Endothelial cell of umbilical vein (primary cell): ENCODE measurements around the gene ADSS1. TPM values are rescaled to one million over a fixed set of nuclear protein-coding genes. Genes with fewer than 3 reads are reported as not detected.

ENCODE experiments used
- BruUV-seq: library from RNA; stranded (reverse); fragments of 400-500 nt; replicated peaks from 2 replicates; lab custom pipeline; 2021; lab: Mats Ljungman, UMichigan
- CTCF ChIA-PET: fragments of 300-600, 350-600 bp; sonication (Branson Sonifier 250); formaldehyde crosslinking; loops from one replicate; lab custom pipeline; 2021; ENCODE audit warnings: antibody characterized with exemption, inconsistent platforms; lab: Charles Lee
- POLR2A ChIA-PET: fragments of 300-600, 350-600 bp; sonication (Branson Sonifier 250); formaldehyde crosslinking; loops from one replicate; lab custom pipeline; 2021; ENCODE audit warnings: antibody characterized with exemption, inconsistent platforms; lab: Charles Lee
- DNase-seq: peaks from one replicate; pipeline ENCODE4 v3.0.0-alpha.2; 2011; ENCODE audit warnings: low read depth, low spot score
- FAIRE-seq: peaks from 2 replicates; lab custom pipeline; 2011; peaks lifted over from hg19 to GRCh38; lab: Jason Lieb, UNC
- H2AFZ ChIP-seq: 2 replicates; pipeline ENCODE4 v1.6.0; 2012; ENCODE audit warnings: low read depth, low read length, control low read depth, inconsistent platforms
- H3K27ac ChIP-seq: 2 replicates; pipeline ENCODE4 v1.5.1; 2011; ENCODE audit warnings: low read depth, mild to moderate bottlenecking, control low read depth, low read length, moderate library complexity; ENCODE audit not compliant: insufficient read depth
- H3K27me3 ChIP-seq, 2 experiments: 2 replicates each; pipeline versions ENCODE4 v1.6.0 to v1.6.1; 2011; ENCODE audit warnings: low read length in 2 of 2, mixed read lengths in 1 of 2; ENCODE audit not compliant: control insufficient read depth in 2 of 2, insufficient read depth in 2 of 2
- H3K36me3 ChIP-seq, 2 experiments: 2 replicates in 1 of 2; 3 replicates in 1 of 2; pipeline ENCODE4 v1.5.1; 2011; ENCODE audit warnings: low read length in 2 of 2, mild to moderate bottlenecking in 1 of 2, moderate library complexity in 1 of 2; ENCODE audit not compliant: control insufficient read depth in 2 of 2, insufficient read depth in 2 of 2; ENCODE audit errors: extremely low read depth in 1 of 2
- H3K4me1 ChIP-seq: 3 replicates; pipeline ENCODE4 v1.5.1; 2011; ENCODE audit warnings: mild to moderate bottlenecking, low read length; ENCODE audit not compliant: control insufficient read depth, insufficient read depth; ENCODE audit errors: extremely low read depth
- H3K4me2 ChIP-seq: 2 replicates; pipeline ENCODE4 v1.6.1; 2011; ENCODE audit warnings: low read length, control low read depth, mixed read lengths; ENCODE audit not compliant: insufficient read depth
- H3K4me3 ChIP-seq, 3 experiments: fragments of 200-600 bp in 1 of 3; sonication (generic), shearing (Covaris generic) in 1 of 3; replicated peaks in 1 of 3; 2 replicates each; pipeline ENCODE4 v1.5.1; 2011 to 2016; ENCODE audit warnings: control low read depth in 3 of 3, low read length in 3 of 3, mild to moderate bottlenecking in 2 of 3, inconsistent platforms in 1 of 3, low read depth in 1 of 3, moderate library complexity in 1 of 3; ENCODE audit not compliant: insufficient read depth in 1 of 3
- H3K79me2 ChIP-seq: 2 replicates; pipeline ENCODE4 v1.6.0; 2012; ENCODE audit warnings: low read length, inconsistent platforms; ENCODE audit not compliant: control insufficient read depth, insufficient read depth
- H3K9ac ChIP-seq: replicated peaks from 2 replicates; pipeline ENCODE3; 2011; ENCODE audit warnings: low read length, control low read depth; ENCODE audit not compliant: insufficient read depth; ENCODE audit errors: extremely low read depth
- H3K9me1 ChIP-seq: replicated peaks from 3 replicates; pipeline ENCODE4 v1.6.0; 2011; ENCODE audit warnings: mild to moderate bottlenecking, low read length; ENCODE audit not compliant: control insufficient read depth, insufficient read depth; ENCODE audit errors: extremely low read depth
- H3K9me3 ChIP-seq: replicated peaks from 2 replicates; pipeline ENCODE4 v1.5.1; 2012; ENCODE audit warnings: low read length, inconsistent platforms; ENCODE audit not compliant: control insufficient read depth, insufficient read depth
- H4K20me1 ChIP-seq: replicated peaks from 2 replicates; pipeline ENCODE3; 2011; ENCODE audit warnings: mild to moderate bottlenecking, low read length; ENCODE audit not compliant: control insufficient read depth, insufficient read depth; ENCODE audit errors: extremely low read depth
- EZH2 ChIP-seq: IDR thresholded peaks from 2 replicates; pipeline ENCODE4 v1.6.1; 2012; ENCODE audit warnings: borderline replicate concordance, low read depth, mild to moderate bottlenecking, moderate library complexity, low read length, inconsistent platforms; ENCODE audit not compliant: severe bottlenecking
- FOS ChIP-seq: IDR thresholded peaks from 2 replicates; pipeline ENCODE4 v1.6.1; 2011; ENCODE audit warnings: mild to moderate bottlenecking, low read length, moderate library complexity, borderline replicate concordance; ENCODE audit not compliant: insufficient read depth
- GATA2 ChIP-seq: IDR thresholded peaks from 2 replicates; pipeline ENCODE4 v1.7.0; 2011; ENCODE audit warnings: low read depth, mild to moderate bottlenecking, moderate library complexity, mixed read lengths, low read length; ENCODE audit not compliant: insufficient read length, insufficient read depth
- JUN ChIP-seq: IDR thresholded peaks from 2 replicates; pipeline ENCODE4 v1.6.1; 2011; ENCODE audit warnings: borderline replicate concordance, low read depth; ENCODE audit not compliant: insufficient read length, insufficient read depth
- MYC ChIP-seq: IDR thresholded peaks from one replicate; pipeline ENCODE4 v1.6.1; 2011; ENCODE audit warnings: mild to moderate bottlenecking, low read depth, low read length
- POLR2A ChIP-seq: IDR thresholded peaks from 2 replicates; pipeline ENCODE4 v1.6.1; 2012; ENCODE audit warnings: low read depth, mild to moderate bottlenecking, control low read depth, low read length
- POLR2AphosphoS5 ChIP-seq: IDR thresholded peaks from 2 replicates; pipeline ENCODE4 v1.6.1; 2012; ENCODE audit warnings: low read depth, mild to moderate bottlenecking, control low read depth, low read length, moderate library complexity; ENCODE audit not compliant: insufficient read depth
- dilution Hi-C: fragments of 300-500 bp; cut with MboI; formaldehyde crosslinking; loops from one replicate; pipeline ENCODE4 v1.15.0; 2019; ENCODE audit warnings: low sequenced_read_pairs; ENCODE audit not compliant: extremely low pct_ligation_motif_present
- intact Hi-C: fragments of 100-400 bp; cut with micrococcal nuclease; formaldehyde crosslinking; loops from one replicate; pipeline ENCODE4 v1.10.0; 2022
- polyA plus RNA-seq, 4 experiments: library from polyadenylated mRNA; depleted of rRNA in 3 of 4; stranded (reverse) in 3 of 4; unstranded in 1 of 4; fragments of >200 nt; gene quantifications; 2 replicates each; pipeline versions ENCODE4 v1.2.1 to v1.2.3, GENCODE V29; 2011 to 2012; ENCODE audit warnings: missing spikeins in 1 of 4
- total RNA-seq: library from RNA; stranded (reverse); gene quantifications from 2 replicates; pipeline ENCODE4 v1.2.3, GENCODE V29; 2021
- TF ChIP-seq, protein P1 (sequence below), 2 donors: IDR thresholded peaks; 1 replicate in 1 of 2; 2 replicates in 1 of 2; pipeline ENCODE4 v1.5.1; 2011; ENCODE audit warnings: low read length in 2 of 2, mild to moderate bottlenecking in 2 of 2, moderate library complexity in 2 of 2, control low read depth in 1 of 2, inconsistent platforms in 1 of 2, low read depth in 1 of 2; ENCODE audit not compliant: insufficient read depth in 1 of 2; ENCODE audit errors: extremely low read depth in 1 of 2
- TF ChIP-seq, protein P2 (sequence below): IDR thresholded peaks from 2 replicates; pipeline ENCODE4 v1.6.1; 2011; ENCODE audit not compliant: insufficient read depth, insufficient read length

The ADSS1 gene
- total and polyA plus RNA-seq, 2 donors (not counting 3 experiments of a cell fraction or from before 2014, with no cell fraction given), result 1.9 TPM

DNA sequence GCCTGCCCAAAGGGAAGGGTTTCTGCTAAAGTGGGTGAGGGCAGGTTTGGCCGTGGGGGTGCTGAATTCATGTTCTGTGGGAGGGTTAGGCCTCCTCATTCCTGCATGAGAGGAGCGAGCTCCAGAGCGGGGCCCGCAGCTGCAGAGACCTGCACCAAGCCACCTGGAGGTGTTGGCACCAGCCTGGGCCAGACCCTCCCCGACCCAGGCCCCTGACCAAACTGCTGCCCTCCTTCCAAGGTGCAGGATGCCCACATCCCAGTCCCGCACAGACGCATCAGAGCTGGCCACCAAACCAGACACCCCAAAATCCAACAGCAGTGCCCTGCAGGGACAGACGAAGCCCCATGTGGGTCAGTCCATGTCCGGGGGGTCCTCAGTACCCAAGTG lies 10.6 kb downstream of the ADSS1 start:
- no peaks in the 10 kb centered on the region for H3K36me3 ChIP-seq
- H3K9me1 ChIP-seq, result no peaks in the 10 kb centered on the region
- no peak overlapping the region for H3K4me2 ChIP-seq
- dilution Hi-C loops (no loop called here), intact Hi-C loops (no loop called here)
- no peak for DNase-seq
- H3K27me3 ChIP-seq, result no peaks in the 10 kb centered on the region
- TF ChIP-seq EZH2, result no peak
- TF ChIP-seq, protein P1, sequence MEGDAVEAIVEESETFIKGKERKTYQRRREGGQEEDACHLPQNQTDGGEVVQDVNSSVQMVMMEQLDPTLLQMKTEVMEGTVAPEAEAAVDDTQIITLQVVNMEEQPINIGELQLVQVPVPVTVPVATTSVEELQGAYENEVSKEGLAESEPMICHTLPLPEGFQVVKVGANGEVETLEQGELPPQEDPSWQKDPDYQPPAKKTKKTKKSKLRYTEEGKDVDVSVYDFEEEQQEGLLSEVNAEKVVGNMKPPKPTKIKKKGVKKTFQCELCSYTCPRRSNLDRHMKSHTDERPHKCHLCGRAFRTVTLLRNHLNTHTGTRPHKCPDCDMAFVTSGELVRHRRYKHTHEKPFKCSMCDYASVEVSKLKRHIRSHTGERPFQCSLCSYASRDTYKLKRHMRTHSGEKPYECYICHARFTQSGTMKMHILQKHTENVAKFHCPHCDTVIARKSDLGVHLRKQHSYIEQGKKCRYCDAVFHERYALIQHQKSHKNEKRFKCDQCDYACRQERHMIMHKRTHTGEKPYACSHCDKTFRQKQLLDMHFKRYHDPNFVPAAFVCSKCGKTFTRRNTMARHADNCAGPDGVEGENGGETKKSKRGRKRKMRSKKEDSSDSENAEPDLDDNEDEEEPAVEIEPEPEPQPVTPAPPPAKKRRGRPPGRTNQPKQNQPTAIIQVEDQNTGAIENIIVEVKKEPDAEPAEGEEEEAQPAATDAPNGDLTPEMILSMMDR (IDR thresholded peaks at IDR 0.05; ENCODE audit: extremely low read depth in 1 of 2, insufficient read depth in 1 of 2, low read depth in 1 of 2, low read length in 2 of 2), result no peak
- TF ChIP-seq FOS, result no peak
- TF ChIP-seq JUN, result no peak
- no peak for TF ChIP-seq GATA2
- TF ChIP-seq MYC, result no peak
- no peak for TF ChIP-seq POLR2AphosphoS5
- TF ChIP-seq, protein P2, sequence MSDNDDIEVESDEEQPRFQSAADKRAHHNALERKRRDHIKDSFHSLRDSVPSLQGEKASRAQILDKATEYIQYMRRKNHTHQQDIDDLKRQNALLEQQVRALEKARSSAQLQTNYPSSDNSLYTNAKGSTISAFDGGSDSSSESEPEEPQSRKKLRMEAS, result no peak
- TF ChIP-seq POLR2A, result no peak
- BruUV-seq, result no TSS peak
- ChIA-PET POLR2A (no interaction called here), CTCF (interaction anchor here (0.9 to 1.5 kb wide), 2 partner anchors 10 to 28 kb away, joined by 3 to 5 read pairs; no protein-coding TSS in a partner anchor)
- H3K9ac ChIP-seq, result no peak overlapping the region
- no peak overlapping the region for H2AFZ ChIP-seq
- H4K20me1 ChIP-seq, result no peaks in the 10 kb centered on the region
- no peak overlapping the region for H3K4me3 ChIP-seq
- no peak overlapping the region for H3K27ac ChIP-seq
- no peak for FAIRE-seq
- no peaks in the 10 kb centered on the region for H3K9me3 ChIP-seq
- no peaks in the 10 kb centered on the region for H3K79me2 ChIP-seq
- peaks cover 19% of the 10 kb centered on the region for H3K4me1 ChIP-seq
